Measurements from ENCODE around the gene DHRS9.

The DHRS9 gene

DNA sequence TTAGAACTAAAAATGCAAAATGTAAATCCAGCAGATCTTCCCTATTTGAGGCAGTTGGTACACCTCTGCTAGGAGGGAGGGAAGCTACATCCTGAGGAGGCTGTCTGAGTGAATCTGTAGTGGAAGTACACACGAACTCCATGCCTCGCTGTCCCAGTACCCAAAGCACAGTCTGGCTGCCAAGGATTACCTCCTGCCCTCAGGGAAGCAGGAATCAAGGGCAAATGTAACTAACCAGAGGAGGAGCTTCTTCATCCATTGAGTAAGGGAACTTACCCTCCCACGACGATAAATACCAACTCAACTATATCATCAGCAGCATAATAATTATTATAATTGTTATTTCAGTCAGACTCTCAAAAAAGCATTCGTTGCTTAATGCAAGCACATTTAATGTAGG lies 2.1 kb downstream of the DHRS9 start:
- Mint-ChIP-seq H3K4me1 (no peaks in the 10 kb centered on the region), H3K27ac (no peak overlapping the region), H3K36me3 (ENCODE audit: low read depth) (no peaks in the 10 kb centered on the region), H3K9me3 (no peaks in the 10 kb centered on the region), H3K27me3 (ENCODE audit: low read depth) (no peaks in the 10 kb centered on the region), H3K4me3 (no peak overlapping the region)
- no peak for TF ChIP-seq CTCF (IDR thresholded peaks at IDR 0.05; ENCODE audit: unreplicated experiment in 3 of 3)

DNA sequence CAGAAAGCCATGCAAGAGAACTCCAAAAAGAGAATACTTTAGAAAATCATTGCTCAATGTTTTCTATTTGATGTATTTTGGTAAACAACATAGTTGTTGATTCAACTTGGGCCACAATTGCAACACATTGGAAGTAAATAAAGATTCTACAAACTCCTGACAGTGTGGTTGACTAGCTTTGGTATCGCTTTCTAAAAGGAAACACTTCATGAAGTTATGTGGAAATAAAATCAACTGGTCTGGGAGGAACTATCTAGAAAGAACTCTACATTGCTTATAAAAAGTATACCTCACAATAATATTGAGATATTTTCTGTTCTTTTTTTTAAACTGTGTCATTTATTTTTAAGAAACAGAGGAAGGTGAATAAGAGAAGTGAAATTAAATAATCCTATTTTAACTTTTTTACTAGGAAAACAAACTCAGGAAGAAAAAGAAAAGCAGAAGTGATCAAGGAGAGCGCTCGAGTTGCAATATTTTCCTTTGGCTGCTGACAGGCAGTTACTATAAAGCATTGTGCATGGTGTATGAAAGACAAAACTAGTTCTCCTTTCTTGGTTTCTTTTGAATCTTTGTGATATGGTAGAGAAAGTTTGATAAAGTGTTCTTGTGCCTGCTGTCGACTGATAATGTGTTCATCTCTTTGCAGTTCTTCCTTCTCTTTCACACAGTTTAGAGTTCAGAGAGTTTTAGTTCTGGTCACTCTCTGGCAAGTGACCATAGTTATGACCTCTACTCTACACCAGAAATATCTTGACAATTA lies 3.0 kb downstream of the DHRS9 start:
- no peaks in the 10 kb centered on the region for H3K36me3 Mint-ChIP-seq (ENCODE audit: low read depth)
- no peak overlapping the region for H3K4me3 Mint-ChIP-seq
- TF ChIP-seq CTCF (IDR thresholded peaks at IDR 0.05; ENCODE audit: unreplicated experiment in 3 of 3) = no peak
- H3K27ac Mint-ChIP-seq = no peak overlapping the region
- no peaks in the 10 kb centered on the region for H3K9me3 Mint-ChIP-seq
- H3K27me3 Mint-ChIP-seq (ENCODE audit: low read depth) = no peaks in the 10 kb centered on the region
- H3K4me1 Mint-ChIP-seq = no peaks in the 10 kb centered on the region

DNA sequence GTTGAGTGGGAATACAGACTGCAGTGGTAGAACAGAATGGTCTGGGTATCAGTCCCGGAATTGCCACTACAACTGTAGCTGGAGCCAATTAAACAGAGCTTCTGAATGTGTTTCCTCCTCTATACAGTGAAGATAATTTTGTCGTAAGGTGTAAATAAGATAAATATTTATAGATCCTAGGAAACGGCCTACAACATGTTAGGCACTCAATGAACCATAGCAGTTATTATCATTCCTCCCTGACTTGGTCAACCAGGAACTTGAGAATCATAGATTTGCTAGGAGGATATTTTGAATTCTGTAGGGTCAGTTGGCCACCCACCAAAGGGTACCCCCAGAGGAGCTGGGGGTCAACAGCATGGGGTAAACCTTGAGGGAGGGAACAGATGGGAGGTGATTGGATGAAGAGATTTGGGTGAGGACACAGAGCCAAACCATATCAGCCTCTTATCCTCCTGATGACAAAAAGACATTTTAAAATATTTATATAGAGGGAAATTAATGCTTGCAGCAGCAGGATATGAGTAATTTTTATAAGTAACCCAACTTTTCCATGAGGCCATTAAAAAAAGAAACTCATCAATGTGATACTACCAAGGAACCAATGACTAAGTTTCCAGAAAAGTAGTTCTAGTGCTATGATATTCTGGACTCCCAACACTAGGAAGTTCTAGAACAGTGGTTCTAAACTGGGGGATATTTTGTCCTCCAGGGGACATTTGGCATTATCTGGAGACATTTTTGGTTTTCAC lies 4.0 kb downstream of the DHRS9 start:
- Mint-ChIP-seq H3K36me3 (ENCODE audit: low read depth) (no peaks in the 10 kb centered on the region), H3K4me1 (no peaks in the 10 kb centered on the region), H3K27me3 (ENCODE audit: low read depth) (no peaks in the 10 kb centered on the region), H3K9me3 (no peaks in the 10 kb centered on the region), H3K27ac (peak overlapping the region in 1 of 3 experiments; percentile 87), H3K4me3 (no peak overlapping the region)
- no peak for TF ChIP-seq CTCF (IDR thresholded peaks at IDR 0.05; ENCODE audit: unreplicated experiment in 3 of 3)

GRCh38 chr2:169073963-169074751 lies 4.8 kb downstream of the DHRS9 start:
- H3K36me3 Mint-ChIP-seq (ENCODE audit: low read depth) = no peaks in the 10 kb centered on the region
- no peaks in the 10 kb centered on the region for H3K27me3 Mint-ChIP-seq (ENCODE audit: low read depth)
- no peaks in the 10 kb centered on the region for H3K4me1 Mint-ChIP-seq

DNA sequence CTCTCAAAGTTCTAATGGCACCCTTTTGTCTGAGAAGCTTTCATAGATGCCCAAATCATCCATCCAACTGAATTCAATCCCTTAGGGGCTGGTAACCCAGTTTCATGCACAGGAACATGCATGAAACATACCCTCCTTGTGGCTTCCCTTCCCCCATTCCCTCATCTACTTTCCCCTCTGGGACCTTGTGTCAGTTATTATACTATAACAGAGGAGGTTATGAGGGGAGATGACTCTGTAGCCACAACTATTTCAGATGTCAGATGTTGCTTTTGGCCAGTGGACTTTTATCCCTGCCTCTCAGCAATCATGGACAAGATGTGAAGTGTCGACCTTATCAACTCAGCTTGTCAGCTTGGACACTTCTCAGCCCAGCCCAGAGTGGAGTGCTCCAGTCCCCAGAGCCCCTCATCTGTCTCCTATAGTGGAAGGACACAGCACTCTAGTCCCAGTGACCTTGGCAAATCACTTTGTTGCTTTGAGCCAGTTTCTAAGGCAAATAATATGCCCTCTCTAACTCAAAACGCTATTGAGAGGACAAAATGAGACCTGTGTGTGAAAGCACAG lies 8.4 kb downstream of the DHRS9 start:
- no peak overlapping the region for H3K27ac Mint-ChIP-seq
- no peak overlapping the region for H3K4me3 Mint-ChIP-seq
- H3K36me3 Mint-ChIP-seq (ENCODE audit: low read depth) = no peaks in the 10 kb centered on the region
- H3K27me3 Mint-ChIP-seq (ENCODE audit: low read depth) = no peaks in the 10 kb centered on the region
- no peaks in the 10 kb centered on the region for H3K9me3 Mint-ChIP-seq
- TF ChIP-seq CTCF (IDR thresholded peaks at IDR 0.05; ENCODE audit: unreplicated experiment in 3 of 3) = no peak
- H3K4me1 Mint-ChIP-seq = no peaks in the 10 kb centered on the region

More at GRCh38 chr2:169073963-169074751, 4.8 kb downstream of the DHRS9 start:
- peak overlapping the region in 1 of 3 experiments; percentile 87 for H3K27ac Mint-ChIP-seq
- no peak for TF ChIP-seq CTCF (IDR thresholded peaks at IDR 0.05; ENCODE audit: unreplicated experiment in 3 of 3)
- no peaks in the 10 kb centered on the region for H3K9me3 Mint-ChIP-seq
- H3K4me3 Mint-ChIP-seq = no peak overlapping the region

Measured in nephron (organoid).